GM18508 (cell line): Measurements from ENCODE around the gene LPP.
A peak's percentile ranks its signal among the peaks of the same experiment; 100 is the strongest.

ENCODE experiments used
- ATAC-seq: cut with Tn5 transposase; IDR thresholded peaks from one replicate; pipeline ENCODE4 v1.9.1; 2021; ENCODE audit warnings: moderate number of reproducible peaks; ENCODE audit not compliant: insufficient read depth, unreplicated experiment

Gene LPP

GRCh38 chr3:188670446-188670845 lies 516.5 kb downstream of the LPP start:
- ATAC-seq: no peak

DNA sequence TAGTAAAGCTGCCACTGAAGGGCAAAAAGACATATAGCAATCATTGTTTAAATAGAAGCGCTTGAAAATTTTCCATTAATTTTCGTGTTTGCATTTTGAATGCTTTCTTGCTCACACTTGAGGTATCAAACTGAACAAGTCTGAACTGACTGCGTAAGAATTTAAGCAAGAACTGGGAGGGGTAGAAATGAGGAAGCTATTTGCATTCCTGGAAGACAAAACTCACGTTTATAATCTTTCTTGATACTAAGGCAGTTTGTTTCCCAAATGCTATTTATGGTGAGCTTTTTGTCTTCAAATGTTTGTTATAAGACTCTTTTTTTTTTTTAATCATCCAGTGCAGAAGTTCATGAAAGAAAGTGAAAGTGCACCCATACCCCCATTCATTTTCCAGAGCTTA lies 518.0 kb downstream of the LPP start:
- ATAC-seq: no peak

DNA sequence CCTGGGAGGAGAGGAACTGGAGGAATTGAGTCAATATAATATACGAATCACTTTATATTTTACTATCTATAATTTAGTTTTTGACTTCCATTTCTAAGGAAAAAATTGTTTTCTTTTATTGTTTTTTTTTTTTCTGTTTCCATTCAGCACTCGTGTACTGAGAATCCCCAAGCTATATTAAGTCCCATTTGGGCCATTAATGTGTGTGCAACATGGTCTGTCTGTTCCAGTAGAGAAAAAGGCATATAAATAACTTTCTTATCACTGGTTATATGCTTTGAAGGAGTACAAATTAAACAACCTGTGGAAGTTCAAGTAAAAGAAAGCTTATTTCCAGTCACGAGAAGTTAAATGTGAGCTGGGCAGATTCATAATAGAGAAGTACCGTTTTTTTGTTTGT lies 518.9 kb downstream of the LPP start:
- no peak for ATAC-seq

- no peak for ATAC-seq
Observed at GRCh38 chr3:188673646-188674186, 519.8 kb downstream of the LPP start.

DNA sequence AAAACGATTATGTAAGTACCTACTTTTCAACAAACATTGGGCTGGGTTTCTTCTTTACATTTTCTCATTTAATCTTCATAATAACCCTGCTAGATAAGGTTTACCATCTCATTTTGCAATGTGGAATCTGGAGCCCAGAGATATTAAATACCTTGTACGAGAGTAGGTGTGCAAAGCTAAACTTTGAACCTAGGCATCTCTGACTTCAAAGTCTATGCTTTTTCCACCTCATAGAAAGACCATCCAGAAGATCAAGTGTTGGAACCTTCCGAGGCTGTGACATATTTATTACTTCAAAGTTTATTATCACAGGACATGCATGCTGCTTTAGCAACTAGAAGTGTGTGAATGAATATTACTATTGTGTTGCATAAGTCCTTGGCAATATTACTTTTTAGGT lies 520.6 kb downstream of the LPP start:
- no peak for ATAC-seq

DNA sequence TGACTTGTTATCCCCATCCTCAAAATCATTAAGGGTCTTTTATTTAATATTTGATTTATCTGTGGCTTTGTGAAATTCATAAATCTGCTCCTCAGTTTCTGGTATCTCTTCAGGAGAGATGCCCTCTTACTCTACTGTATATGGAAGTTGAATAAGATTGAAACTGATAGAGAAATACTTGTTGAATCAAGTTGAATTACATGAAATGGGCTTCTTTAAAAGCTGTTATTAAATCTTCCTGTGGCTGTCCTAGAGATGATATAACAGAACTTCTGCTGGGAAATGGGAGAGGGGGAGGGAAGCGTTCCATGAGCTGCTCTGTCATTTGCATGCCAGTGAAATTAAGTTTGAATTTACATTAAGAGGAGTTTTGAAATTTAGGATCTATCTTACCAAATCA lies 523.4 kb downstream of the LPP start:
- ATAC-seq: no peak

- no peak for ATAC-seq
Observed at GRCh38 chr3:188680189-188680588, 526.2 kb downstream of the LPP start.

- ATAC-seq: no peak
Observed at GRCh38 chr3:188680605-188681004, 526.6 kb downstream of the LPP start.

GRCh38 chr3:188682316-188682715 lies 528.4 kb downstream of the LPP start:
- ATAC-seq: no peak

GRCh38 chr3:188683032-188683521 lies 529.1 kb downstream of the LPP start:
- no peak for ATAC-seq

DNA sequence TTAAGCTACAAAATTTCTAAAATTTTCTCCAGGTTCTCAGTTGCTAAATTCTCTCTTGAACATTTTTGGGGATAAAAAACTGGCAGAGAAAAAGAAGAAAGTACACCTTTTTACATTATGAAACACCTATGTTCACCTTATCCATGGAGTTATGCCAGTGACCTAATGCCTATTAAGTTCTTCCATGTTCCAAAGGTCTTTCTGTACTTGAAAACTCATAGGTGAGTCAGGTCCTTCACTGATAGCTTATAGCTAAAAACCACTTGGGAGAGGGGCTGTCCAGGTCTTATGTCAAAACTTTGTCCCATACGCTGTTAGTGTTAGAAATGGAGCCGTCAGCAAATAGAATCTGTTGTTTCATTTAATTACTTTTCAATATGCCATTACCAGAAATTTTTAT lies 530.3 kb downstream of the LPP start:
- ATAC-seq: no peak

DNA sequence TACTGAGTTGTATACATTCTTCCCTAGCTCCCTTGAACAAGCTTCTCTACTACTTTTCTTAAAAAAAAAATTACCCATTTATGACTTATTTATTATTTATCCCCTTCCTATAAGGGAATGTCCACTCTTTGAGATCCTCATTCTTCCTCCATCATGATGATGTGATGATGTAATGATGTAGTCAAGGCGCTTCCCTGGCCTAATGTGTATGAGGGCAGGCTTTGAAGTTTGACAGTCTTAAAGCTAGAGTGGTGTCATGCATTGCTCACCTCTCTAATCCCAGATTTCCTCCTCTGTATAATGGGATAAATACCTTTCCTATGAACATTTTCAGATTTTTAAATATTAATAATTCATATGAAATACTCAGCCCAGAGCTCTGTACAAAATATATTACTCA lies 531.8 kb downstream of the LPP start:
- no peak for ATAC-seq

DNA sequence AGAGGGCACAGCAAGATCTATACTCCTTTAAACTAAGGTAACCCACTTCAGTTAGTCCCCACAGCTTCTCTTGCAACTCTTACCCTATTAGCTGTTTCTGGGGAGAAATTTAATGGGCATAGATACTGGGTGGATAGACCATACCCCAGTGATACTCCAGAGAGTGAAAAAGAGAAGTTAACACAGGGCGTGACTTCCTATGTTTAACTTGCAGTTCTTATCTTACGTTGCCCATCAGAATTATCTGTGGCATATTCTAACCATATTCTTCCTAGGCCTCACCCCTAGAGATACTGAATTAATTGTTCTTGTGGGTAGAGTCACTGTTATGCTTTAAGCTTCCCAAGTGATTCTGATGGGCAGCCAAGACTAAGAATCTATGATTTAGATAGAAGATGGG lies 532.4 kb downstream of the LPP start:
- no peak for ATAC-seq

GRCh38 chr3:188687389-188687788 lies 533.4 kb downstream of the LPP start:
- no peak for ATAC-seq

DNA sequence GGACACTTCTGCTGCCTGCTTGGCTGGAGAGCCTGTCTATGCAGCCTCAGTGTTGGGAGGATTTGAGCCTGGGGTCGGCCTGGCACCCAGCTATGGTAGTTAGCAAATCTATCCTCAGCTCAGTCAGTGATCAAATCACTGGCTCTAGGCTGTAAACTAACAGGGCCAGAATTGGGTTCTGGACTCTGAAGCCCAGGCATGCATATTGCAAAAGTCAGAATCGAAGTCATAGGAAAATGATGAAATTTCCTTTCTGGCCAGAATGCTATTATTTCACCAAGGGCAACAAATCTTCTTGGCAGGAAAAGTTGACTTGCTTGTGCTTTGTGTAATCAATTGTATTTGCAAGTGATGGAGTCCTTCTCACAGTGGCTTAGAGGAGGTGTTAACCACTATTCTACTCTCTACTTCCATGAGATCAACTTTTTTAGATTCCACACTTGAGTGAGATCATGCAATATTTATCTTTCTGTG lies 535.2 kb downstream of the LPP start:
- no peak for ATAC-seq

- no peak for ATAC-seq
Observed at GRCh38 chr3:188690064-188690463, 536.1 kb downstream of the LPP start.

GRCh38 chr3:188691004-188691403 lies 537.0 kb downstream of the LPP start:
- no peak for ATAC-seq

DNA sequence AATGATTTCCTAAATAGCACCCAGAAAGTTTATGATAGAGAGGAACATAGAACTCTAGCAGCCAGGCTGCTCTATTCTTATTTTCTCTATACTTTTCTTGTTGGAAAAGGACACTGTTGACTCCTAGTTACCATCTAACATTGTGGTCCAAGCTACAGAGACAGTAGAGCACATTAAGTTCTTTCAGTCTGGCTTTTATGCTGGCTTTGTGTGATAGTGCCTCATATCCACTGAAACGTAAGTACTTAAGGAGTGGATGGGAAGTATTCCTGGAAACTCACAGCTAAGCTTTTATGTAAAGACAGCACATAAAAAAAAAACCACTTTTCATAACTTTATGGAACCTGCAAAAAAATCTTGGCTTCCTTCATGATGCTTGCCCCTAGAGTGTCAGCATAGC lies 537.7 kb downstream of the LPP start:
- no peak for ATAC-seq

GRCh38 chr3:188692700-188693099 lies 538.7 kb downstream of the LPP start:
- no peak for ATAC-seq

DNA sequence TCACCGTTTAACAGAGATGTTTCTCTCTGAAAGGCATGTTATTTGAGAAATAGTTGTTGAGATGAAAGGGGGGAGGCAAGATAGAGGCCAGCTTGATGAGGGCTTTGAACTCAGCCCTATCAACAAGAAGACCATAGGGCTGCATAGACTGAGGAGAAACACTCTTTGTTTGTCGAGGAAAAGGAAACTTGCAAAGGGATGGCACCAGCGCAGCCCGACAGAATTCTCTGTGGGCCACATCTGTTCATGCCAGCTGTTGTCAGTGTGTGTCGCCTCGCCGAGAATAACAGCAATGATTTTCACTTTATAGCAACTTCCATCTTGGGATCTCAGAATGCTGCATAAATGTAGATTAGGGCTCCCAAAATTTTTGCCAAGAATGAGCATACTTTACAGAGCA lies 539.5 kb downstream of the LPP start:
- ATAC-seq: no peak

GRCh38 chr3:188695241-188695640 lies 541.3 kb downstream of the LPP start:
- no peak for ATAC-seq

- ATAC-seq: peak; percentile 65
Observed at GRCh38 chr3:188697127-188697526, 543.2 kb downstream of the LPP start.

GRCh38 chr3:188698436-188698835 lies 544.5 kb downstream of the LPP start:
- no peak for ATAC-seq
